HG02623 (cell line): Measurements from ENCODE around the gene NEUROG2.
"Not testable (repeated sequence)": the region's sequence is repeated elsewhere in the genome, so short reads cannot be mapped to it uniquely, and the experiment has no call there.

Source experiments
- ATAC-seq: cut with Tn5 transposase; IDR thresholded peaks from one replicate; pipeline ENCODE4 v1.9.1; 2021; ENCODE audit warnings: moderate library complexity; ENCODE audit not compliant: unreplicated experiment

The NEUROG2 gene

DNA sequence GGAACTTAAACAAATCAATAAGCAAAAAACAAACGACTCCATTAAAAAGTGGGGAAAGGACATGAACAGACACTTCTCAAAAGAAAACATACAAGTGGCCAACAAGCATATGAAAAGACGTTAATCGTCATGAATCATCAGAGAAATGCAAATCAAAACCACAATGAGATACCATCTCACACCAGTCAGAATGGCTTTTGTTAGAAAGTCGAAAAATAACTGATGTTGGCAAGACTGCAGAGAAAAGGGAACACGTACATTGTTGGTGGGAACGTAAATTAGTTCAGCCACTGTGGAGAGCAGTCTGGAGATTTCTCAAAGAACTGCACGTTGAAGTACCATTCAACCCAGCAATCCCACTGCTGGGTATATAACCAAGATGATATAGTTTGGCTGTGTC is 23.7 kb downstream of the NEUROG2 start:
- no peak for ATAC-seq

GRCh38 chr4:112490808-112491207 is 25.2 kb downstream of the NEUROG2 start:
- not testable (repeated sequence) for ATAC-seq

DNA sequence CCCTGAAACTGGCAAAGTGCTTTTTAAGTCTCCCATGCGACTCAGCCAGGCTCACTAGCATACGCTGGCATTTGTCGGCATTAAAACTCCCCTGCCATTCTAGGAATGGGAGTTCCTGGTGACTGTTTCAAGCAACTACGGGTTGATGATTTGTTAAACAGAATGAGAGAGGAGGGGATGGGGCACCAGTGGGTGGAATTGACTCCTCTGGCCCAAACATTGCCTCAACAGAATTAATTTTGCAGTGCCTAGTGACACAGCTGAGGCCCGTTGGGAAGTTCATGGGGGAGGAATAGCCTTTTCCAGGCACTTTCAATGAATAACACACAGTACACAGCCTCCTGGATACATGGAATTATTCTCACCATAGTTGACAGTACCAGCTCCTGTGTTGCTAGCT is 30.1 kb downstream of the NEUROG2 start:
- ATAC-seq = no peak

GRCh38 chr4:112473985-112474384 is 42.0 kb downstream of the NEUROG2 start:
- ATAC-seq = no peak

- ATAC-seq = no peak
Measured at GRCh38 chr4:112472318-112472717, 43.7 kb downstream of the NEUROG2 start.
